ENCODE measurements around the gene PRKCG. TPM values are rescaled to one million over a fixed set of nuclear protein-coding genes. Genes with fewer than 3 reads are reported as not detected.

Gene PRKCG
- total RNA-seq, 1 donor, result not detected

DNA sequence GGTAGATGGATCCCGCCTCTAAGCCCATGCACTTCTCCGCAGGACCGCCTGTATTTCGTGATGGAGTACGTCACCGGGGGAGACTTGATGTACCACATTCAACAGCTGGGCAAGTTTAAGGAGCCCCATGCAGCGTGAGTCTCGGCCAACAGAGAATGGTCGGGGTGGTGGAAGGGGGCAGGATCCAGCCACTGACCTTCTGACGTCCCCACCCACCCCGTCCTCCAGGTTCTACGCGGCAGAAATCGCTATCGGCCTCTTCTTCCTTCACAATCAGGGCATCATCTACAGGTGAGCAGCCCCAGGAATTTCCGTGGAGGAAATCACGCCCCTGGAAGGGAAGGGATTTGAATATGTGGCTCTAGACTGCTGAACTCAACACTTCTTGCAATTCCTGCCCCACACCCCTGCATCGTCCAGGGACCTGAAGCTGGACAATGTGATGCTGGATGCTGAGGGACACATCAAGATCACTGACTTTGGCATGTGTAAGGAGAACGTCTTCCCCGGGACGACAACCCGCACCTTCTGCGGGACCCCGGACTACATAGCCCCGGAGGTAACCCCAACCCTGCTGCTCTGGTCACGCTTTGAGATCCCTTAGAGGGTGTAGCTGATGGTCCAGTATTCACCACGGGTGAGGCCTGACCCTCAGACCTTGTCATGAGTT lies 18.3 kb downstream of the PRKCG start:
- H3K4me3 ChIP-seq (ENCODE audit: low read depth, low read length), result no peak overlapping the region
- DNase-seq (ENCODE audit: low read depth), result no peak
- TF ChIP-seq CTCF (IDR thresholded peaks at IDR 0.05; ENCODE audit: insufficient read depth, low read length), result no peak

DNA sequence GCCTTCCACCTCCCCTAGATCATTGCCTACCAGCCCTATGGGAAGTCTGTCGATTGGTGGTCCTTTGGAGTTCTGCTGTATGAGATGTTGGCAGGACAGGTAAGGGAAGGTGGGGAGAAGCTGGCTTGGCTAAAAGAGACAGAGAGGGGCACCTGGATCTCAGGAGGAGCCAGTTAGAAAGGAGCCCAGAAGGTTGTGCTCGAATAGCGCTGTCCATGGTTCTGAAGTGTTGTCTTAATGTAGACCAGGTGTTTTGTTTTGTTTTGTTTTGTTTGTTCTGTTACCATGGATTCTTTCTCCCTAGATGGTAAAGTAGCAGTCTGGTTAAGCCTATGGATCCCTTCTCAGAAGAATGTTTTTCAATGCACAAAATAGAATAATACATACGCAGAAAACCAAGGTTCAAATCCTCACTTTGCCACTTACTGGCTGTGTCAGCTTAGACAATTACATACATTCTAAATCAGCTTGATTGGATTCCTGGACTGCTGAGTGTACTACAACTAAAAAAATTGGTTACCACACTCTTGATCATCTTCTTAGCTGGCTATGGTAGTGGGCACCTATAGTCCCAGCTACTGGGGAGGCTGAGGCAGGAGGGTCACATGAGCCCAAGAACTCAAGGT lies 21.2 kb downstream of the PRKCG start:
- TF ChIP-seq CTCF (IDR thresholded peaks at IDR 0.05; ENCODE audit: insufficient read depth, low read length), result no peak
- H3K4me3 ChIP-seq (ENCODE audit: low read depth, low read length), result no peak overlapping the region
- DNase-seq (ENCODE audit: low read depth), result peak; percentile 57

- DNase-seq (ENCODE audit: low read depth), result no peak
Measured at GRCh38 chr19:53904909-53905308, 22.9 kb downstream of the PRKCG start.

DNA sequence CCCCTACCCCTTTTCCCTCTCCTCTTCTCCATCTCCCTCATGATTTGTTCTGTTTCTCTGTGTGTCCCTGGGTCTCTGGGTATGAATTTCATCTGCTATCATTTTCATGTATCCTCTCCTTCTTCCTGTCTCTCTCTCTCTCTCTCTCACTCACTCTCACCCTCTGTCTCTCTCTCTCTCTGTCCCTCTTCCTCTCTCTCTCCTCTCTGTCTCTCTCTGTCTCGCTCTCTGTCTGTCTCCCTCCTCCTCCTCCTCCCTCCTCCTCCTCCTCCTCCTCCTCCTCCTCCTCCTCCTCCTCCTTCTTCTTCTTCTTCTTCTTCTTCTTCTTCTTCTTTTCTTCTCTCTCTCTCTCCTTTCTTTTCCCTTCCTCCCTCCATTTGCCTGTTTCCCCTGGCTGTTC lies 23.8 kb downstream of the PRKCG start:
- no peak for TF ChIP-seq CTCF (IDR thresholded peaks at IDR 0.05; ENCODE audit: insufficient read depth, low read length)
- DNase-seq (ENCODE audit: low read depth), result no peak
- no peak overlapping the region for H3K4me3 ChIP-seq (ENCODE audit: low read depth, low read length)

More at GRCh38 chr19:53904909-53905308, 22.9 kb downstream of the PRKCG start:
- H3K4me3 ChIP-seq (ENCODE audit: low read depth, low read length), result no peak overlapping the region
- TF ChIP-seq CTCF (IDR thresholded peaks at IDR 0.05; ENCODE audit: insufficient read depth, low read length), result no peak

DNA sequence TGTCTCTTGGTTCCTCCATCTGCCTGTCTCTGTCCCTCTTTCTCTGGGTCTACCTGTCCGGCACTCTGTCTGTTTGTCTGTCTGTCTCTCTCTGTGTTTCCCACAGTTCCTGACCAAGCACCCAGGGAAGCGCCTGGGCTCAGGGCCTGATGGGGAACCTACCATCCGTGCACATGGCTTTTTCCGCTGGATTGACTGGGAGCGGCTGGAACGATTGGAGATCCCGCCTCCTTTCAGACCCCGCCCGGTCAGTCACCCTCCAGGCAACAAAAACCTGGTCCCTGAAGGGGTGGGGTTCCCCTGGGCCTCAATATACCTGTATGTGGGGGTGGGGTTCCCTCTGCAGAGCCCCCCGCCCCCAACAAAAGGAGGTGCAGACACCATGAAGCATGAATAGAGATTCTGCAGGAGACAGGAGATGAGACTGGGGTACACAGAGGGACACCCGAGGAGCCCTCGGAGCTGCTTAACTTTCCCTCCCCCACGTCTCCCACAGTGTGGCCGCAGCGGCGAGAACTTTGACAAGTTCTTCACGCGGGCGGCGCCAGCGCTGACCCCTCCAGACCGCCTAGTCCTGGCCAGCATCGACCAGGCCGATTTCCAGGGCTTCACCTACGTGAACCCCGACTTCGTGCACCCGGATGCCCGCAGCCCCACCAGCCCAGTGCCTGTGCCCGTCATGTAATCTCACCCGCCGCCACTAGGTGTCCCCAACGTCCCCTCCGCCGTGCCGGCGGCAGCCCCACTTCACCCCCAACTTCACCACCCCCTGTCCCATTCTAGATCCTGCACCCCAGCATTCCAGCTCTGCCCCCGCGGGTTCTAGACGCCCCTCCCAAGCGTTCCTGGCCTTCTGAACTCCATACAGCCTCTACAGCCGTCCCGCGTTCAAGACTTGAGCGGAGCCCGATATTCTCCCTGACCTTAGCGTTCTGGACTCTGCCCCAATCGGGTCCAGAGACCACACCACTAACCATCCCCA lies 24.5 kb downstream of the PRKCG start:
- peak; percentile 23 for DNase-seq (ENCODE audit: low read depth)
- peak overlapping the region; percentile 42 for H3K4me3 ChIP-seq (ENCODE audit: low read depth, low read length)
- TF ChIP-seq CTCF (IDR thresholded peaks at IDR 0.05; ENCODE audit: insufficient read depth, low read length), result peak; percentile 90

- DNase-seq (ENCODE audit: low read depth), result no peak
- TF ChIP-seq CTCF (IDR thresholded peaks at IDR 0.05; ENCODE audit: insufficient read depth, low read length), result no peak
- no peak overlapping the region for H3K4me3 ChIP-seq (ENCODE audit: low read depth, low read length)
Measured at GRCh38 chr19:53907193-53907581, 25.2 kb downstream of the PRKCG start.
